Thymus (tissue), 11 donors: ENCODE data around the gene TBRG1. TPM values are rescaled to one million over a fixed set of nuclear protein-coding genes. Genes with fewer than 3 reads are reported as not detected.
"Not testable (repeated sequence)": the region's sequence is repeated elsewhere in the genome, so short reads cannot be mapped to it uniquely, and the experiment has no call there.

Source experiments
- DNase-seq, 9 donors: peaks; one replicate each; pipeline ENCODE4 v3.0.0-alpha.2; 2013; ENCODE audit warnings: low spot score in 9 of 9, low read depth in 6 of 9, missing footprints in 1 of 9
- H3K27ac ChIP-seq, 2 donors: one replicate each; pipeline ENCODE4 v1.5.1; 2013; ENCODE audit warnings: control low read depth in 1 of 2, low read depth in 1 of 2, low read length in 1 of 2, mild to moderate bottlenecking in 1 of 2, moderate library complexity in 1 of 2
- H3K27me3 ChIP-seq, 2 donors: one replicate each; pipeline ENCODE4 v1.5.1; 2013; ENCODE audit warnings: low read length in 1 of 2; ENCODE audit not compliant: control insufficient read depth in 2 of 2, insufficient read depth in 1 of 2
- H3K36me3 ChIP-seq, 2 donors: one replicate each; pipeline ENCODE4 v1.5.1; 2013; ENCODE audit warnings: low read length in 1 of 2, mild to moderate bottlenecking in 1 of 2, moderate library complexity in 1 of 2; ENCODE audit not compliant: control insufficient read depth in 2 of 2, insufficient read depth in 2 of 2
- H3K4me1 ChIP-seq, 2 donors: one replicate each; pipeline ENCODE4 v1.5.1; 2013; ENCODE audit warnings: low read length in 2 of 2; ENCODE audit not compliant: control insufficient read depth in 2 of 2, insufficient read depth in 2 of 2
- H3K4me3 ChIP-seq, 2 donors: one replicate each; pipeline ENCODE4 v1.5.1; 2013; ENCODE audit warnings: low read length in 2 of 2, control low read depth in 1 of 2, mild to moderate bottlenecking in 1 of 2
- H3K9me3 ChIP-seq, 2 donors: one replicate each; pipeline ENCODE4 v1.5.1; 2013; ENCODE audit warnings: low read length in 1 of 2, mild to moderate bottlenecking in 1 of 2; ENCODE audit not compliant: control insufficient read depth in 2 of 2, insufficient read depth in 1 of 2
- WGBS: extraction: QIAGEN DNeasy Blood & Tissue Kit; methylation state at CpG from one replicate; pipeline ENCODE4 v1.1.7; 2013; 5-methylcytosine and 5-hydroxymethylcytosine counted together
- polyA plus RNA-seq: library from polyadenylated mRNA; stranded (reverse); fragments of 200-250 nt; gene quantifications from one replicate; pipeline ENCODE4 v1.2.3, GENCODE V29; 2013
- total RNA-seq: library from RNA; stranded (reverse); fragments of 120-200 nt; gene quantifications from one replicate; pipeline ENCODE4 v1.2.4, GENCODE V29; 2013
- donor health status: healthy.

Gene TBRG1
- total and polyA plus RNA-seq, 2 donors, result 15.6 to 49.1 TPM

DNA sequence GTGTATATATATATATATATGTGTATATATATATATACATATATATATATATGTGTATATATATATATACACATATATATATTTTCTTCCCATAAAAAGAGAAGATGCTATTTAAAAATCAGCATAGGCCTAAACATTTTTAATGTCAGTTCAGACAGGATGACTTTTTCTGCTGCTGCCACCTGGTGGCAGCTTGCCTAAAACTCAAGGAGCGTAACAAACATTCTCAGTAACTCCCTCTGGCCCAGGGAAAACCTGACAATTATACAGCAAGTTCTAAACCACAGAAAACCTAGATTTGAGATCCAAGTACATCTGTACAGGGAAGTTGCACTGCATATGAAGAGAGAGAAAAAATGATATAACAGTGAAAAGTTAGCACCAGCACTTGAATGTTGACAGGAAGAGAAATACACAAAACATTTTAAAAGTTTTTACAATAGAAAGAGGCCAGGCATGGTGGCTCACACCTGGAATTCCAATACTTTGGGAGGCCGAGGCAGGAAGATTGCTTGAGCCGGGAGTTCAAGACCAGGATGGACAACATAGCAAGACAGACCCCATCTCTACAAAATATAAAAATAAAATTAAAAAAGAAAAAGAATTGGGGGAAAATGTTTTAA, 36.3 kb upstream of the TBRG1 start:
- WGBS, result 62% methylated on average over 3 of the region's 3 CpGs
- Histone ChIP-seq H3K27ac (no peak overlapping the region), H3K9me3 (no peaks in the 10 kb centered on the region), H3K36me3 (no peaks in the 10 kb centered on the region), H3K4me3 (no peak overlapping the region), H3K27me3 (no peaks in the 10 kb centered on the region), H3K4me1 (no peaks in the 10 kb centered on the region)
- DNase-seq, result peak in 7 of 9 donors; percentile 13 to 61 (median 27)

DNA sequence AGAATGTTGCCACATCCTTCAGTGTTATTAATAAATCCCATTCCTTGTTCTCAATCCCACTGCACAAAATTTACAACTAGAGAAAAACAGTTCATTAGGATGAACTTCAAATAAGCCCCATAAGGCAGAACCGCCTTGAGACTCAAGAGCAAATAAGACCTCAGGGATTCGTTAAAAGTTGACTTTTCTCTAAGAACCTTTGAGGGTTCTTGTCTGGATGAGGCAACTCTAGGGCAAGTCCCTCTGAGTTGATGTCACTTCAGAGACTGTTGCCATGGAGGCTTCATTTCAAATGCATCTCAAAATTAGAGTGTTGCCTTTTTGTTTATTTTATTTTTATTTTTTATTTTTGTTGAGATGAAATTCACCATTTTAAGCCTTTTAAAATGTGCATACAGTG, 31.2 kb upstream of the TBRG1 start:
- no peak overlapping the region for H3K27ac ChIP-seq
- WGBS, result 90% methylated on average over 2 of the region's 2 CpGs

DNA sequence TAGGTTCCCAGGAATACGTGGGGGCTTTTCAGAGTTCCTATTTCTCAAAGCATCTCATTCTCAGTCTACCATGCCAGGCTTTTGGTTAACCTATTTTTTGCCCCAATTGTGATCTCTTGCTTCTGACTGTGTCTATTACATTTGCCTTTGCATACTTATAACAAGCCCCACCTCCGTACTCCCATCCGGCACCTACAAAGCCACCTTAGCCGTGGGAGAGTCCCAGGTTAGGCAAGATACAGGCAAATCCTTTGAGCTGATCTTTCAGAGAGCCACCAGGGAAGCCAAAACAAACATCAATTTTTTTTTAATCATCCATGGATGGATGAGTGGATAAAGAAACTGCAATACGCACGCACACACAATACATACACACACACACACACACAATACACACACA, 30.0 kb upstream of the TBRG1 start:
- no peak overlapping the region for H3K27ac ChIP-seq
- H3K4me1 ChIP-seq, result no peaks in the 10 kb centered on the region
- H3K9me3 ChIP-seq, result no peaks in the 10 kb centered on the region
- H3K27me3 ChIP-seq, result no peaks in the 10 kb centered on the region
- H3K36me3 ChIP-seq, result no peaks in the 10 kb centered on the region
- DNase-seq, result no peak
- WGBS, result 93% methylated on average over 6 of the region's 6 CpGs
- no peak overlapping the region for H3K4me3 ChIP-seq

More for the DNA sequence above, 31.2 kb upstream of the TBRG1 start:
- no peaks in the 10 kb centered on the region for H3K36me3 ChIP-seq
- no peak overlapping the region for H3K4me3 ChIP-seq
- no peaks in the 10 kb centered on the region for H3K27me3 ChIP-seq
- H3K4me1 ChIP-seq, result no peaks in the 10 kb centered on the region
- no peak for DNase-seq
- H3K9me3 ChIP-seq, result no peaks in the 10 kb centered on the region

DNA sequence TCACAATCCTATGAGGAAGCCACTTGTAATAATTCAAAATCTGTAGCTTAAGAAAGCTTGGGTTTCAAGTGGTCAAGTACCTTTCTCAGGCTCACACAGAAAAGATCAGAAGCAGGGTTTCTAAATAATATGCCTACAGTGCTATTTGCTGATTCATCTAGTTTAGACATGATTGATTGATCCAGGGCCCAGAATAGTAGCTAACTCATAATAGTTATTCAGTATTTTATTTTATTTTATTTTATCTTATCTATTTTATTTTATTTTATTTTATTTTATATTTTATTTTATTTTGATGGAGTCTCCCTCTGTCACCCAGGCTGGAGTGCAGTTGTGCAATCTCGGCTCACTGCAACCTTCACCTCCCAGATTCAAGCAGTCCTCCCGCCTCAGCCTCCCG, 27.4 kb upstream of the TBRG1 start:
- no peaks in the 10 kb centered on the region for H3K27me3 ChIP-seq
- no peaks in the 10 kb centered on the region for H3K9me3 ChIP-seq
- no peaks in the 10 kb centered on the region for H3K4me1 ChIP-seq
- no peaks in the 10 kb centered on the region for H3K36me3 ChIP-seq
- H3K27ac ChIP-seq, result no peak overlapping the region
- WGBS, result 98% methylated on average over 3 of the region's 3 CpGs
- H3K4me3 ChIP-seq, result no peak overlapping the region
- DNase-seq, result no peak

DNA sequence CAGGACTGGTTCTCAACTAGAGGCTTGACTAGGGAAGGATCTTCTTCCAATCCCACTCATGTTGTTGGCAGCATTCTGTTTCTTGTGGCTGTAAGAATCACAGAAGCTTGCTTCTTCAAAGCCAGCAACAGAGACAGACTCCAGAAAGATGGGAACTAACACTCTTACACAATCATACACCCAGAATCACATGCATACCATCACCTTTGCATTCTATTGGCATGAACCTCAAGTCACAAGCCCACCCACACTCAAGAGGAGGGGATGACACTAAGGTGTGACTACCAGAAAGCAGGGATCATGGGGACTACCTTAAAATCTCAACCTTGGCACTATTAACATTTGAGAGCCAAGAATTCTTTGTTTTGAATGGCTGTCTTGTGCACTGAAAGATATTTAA, 25.0 kb upstream of the TBRG1 start:
- no peaks in the 10 kb centered on the region for H3K9me3 ChIP-seq
- H3K4me1 ChIP-seq, result no peaks in the 10 kb centered on the region
- no peaks in the 10 kb centered on the region for H3K36me3 ChIP-seq
- no peak overlapping the region for H3K4me3 ChIP-seq
- H3K27ac ChIP-seq, result no peak overlapping the region
- no peaks in the 10 kb centered on the region for H3K27me3 ChIP-seq
- DNase-seq, result no peak

DNA sequence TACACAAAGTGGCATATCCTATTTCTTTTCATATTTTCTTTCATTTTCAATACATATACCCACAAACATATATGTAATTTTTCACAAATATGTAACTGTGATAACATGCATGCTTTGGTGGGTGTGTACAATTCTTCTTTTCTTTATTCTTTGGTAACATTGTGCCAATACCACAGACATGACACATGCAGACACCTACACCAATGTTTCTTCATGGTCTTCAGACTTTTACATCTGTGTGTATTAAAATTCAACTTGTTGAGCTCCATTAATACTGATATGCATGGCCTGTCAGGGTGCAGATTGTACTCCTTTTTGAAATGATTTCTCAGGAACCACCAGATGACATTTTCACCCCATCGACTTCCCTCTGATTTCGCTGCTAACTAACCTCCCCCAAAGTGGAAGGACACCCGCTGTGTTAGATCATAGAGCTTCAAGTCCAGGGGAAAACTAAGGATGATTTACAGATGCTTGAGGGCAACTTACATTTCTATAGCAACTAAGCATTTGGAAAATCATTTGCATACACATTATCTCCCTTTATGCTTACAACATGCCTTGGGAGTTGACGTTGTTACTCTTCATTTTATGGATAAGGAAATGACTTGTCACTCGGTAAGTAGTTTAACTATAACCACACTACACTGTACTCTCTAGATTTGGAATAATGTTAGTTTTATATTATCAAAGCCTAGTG, 21.9 kb upstream of the TBRG1 start:
- Histone ChIP-seq H3K27me3 (no peaks in the 10 kb centered on the region), H3K9me3 (no peaks in the 10 kb centered on the region), H3K27ac (no peak overlapping the region), H3K36me3 (no peaks in the 10 kb centered on the region), H3K4me1 (no peaks in the 10 kb centered on the region), H3K4me3 (no peak overlapping the region)
- WGBS, result 94% methylated on average over 5 of the region's 5 CpGs
- DNase-seq, result no peak

DNA sequence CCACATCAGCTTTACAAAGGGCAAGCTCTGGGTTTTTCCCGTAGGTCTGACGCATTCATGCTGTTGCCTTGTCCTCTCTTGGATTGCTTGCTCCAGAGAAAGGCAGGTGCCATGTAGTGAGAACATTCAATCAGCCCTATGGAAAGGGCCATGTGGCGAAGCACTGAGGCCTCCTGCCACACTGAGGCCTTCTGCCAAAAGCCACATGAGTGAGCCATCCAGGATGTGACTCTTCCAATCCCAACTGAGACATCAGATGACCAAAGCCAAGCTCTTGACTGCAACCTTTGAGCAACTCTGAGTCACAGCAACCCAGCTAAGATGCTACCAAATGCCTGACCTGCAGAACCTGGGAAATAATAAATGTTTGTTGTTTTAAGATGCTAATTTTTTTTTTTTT, 20.5 kb upstream of the TBRG1 start:
- no peak for DNase-seq
- Histone ChIP-seq H3K4me3 (no peak overlapping the region), H3K27ac (no peak overlapping the region), H3K27me3 (no peaks in the 10 kb centered on the region), H3K4me1 (no peaks in the 10 kb centered on the region), H3K9me3 (no peaks in the 10 kb centered on the region), H3K36me3 (no peaks in the 10 kb centered on the region)
- 79% methylated on average over 3 of the region's 3 CpGs for WGBS

DNA sequence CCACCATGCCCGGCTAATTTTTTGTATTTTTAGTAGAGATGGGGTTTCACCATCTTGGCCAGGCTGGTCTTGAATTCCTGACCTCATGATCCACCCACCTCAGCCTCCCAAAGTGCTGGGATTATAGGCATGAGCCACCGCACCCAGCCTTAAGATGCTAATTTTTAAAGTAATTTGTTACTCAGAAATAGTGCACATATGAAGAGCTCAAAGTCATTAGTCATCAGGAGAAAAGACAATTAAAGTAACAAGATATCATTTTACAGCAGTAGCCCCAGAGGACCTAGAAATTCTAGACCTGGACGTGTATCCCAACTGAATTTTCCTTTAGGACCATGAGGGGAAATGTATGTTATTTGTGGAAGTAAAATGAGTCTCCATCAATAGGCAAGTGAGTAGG, 19.9 kb upstream of the TBRG1 start:
- H3K4me3 ChIP-seq, H3K36me3 ChIP-seq, DNase-seq, H3K27ac ChIP-seq, H3K4me1 ChIP-seq, H3K9me3 ChIP-seq, H3K27me3 ChIP-seq: not testable (repeated sequence)
- WGBS, result 95% methylated on average over 3 of the region's 3 CpGs

DNA sequence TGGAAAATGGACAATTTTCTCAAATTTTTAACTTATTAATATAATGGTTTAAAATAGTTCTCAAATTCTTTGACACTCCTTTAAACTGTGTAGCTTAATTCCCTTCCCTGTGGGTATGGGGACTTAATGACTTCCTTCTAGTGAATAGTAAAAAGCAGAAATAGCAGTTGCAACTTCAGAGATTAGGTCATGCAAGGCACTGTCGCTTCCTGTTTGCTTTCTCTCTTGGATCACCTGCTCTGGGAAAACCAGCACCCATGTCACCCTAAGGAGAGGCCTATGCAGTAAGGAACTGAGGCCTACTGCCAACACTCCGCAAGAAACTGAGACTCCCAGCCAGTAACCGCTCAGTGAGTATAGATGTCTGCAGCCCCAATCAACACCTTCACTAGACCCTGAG, 16.9 kb upstream of the TBRG1 start:
- Histone ChIP-seq H3K27ac (no peak overlapping the region), H3K27me3 (no peaks in the 10 kb centered on the region), H3K36me3 (no peaks in the 10 kb centered on the region), H3K9me3 (no peaks in the 10 kb centered on the region), H3K4me1 (no peaks in the 10 kb centered on the region), H3K4me3 (no peak overlapping the region)
- peak in 1 of 9 donors; percentile 16 for DNase-seq
- 70% methylated on average over 3 of the region's 3 CpGs for WGBS
